UCSD-AML1 (cell line): Measurements from ENCODE around the gene ADAP1.
"Not testable (repeated sequence)": the region's sequence is repeated elsewhere in the genome, so short reads cannot be mapped to it uniquely, and the experiment has no call there.

Source experiments
- DNase-seq: peaks from one replicate; lab custom pipeline; 2025; ENCODE audit not compliant: unreplicated experiment; lab: John Stamatoyannopoulos, UW

Gene ADAP1

DNA sequence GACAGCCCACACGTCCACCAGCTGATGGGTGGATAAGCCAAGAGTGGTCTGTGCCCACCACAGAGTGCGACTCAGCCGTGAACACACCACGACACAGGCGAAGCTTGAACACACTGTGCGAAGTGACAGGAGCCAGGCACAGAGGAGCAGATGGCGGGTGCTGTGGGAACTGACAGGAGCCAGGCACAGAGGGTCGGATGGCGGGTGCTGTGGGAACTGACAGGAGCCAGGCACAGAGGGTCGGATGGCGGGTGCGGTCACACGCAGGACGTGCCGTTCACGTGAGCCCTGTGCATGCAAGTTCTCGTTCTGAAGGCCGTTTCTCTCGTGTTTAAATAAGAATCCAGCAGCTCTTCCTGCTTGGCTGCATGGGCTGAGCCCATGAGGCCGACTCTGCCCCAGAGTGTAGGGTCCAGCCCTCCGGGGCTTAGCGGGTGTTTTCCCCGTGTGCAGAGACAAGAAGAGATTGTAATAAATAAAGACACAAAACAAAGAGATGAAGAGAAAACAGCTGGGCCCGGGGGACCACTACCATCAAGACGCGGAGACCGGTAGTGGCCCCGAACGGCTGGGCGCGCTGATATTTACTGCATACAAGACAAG is 5.9 kb upstream of the ADAP1 start:
- no peak for DNase-seq

- DNase-seq, result not testable (repeated sequence)
Measured at GRCh38 chr7:959740-960139, 5.3 kb upstream of the ADAP1 start.

DNA sequence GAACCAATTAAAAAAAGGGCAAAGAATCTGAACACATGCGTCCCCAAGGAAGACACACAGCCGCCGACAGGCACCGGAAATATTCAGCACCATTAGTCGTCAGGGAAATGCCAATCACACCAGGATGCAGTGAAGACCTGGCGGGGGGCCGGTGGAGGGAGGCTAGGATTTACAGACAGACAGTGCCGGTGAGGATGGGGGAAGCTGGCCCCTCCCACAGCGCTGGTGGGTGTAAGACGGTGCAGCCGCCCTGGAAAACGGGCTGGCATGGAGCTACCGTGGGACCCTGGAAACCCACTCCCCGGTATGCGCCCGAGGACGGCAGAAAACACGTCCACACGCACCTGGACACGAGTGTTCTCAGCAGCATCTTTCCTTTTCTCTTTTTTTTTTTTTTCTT is 4.8 kb upstream of the ADAP1 start:
- DNase-seq, result no peak

- no peak for DNase-seq
Measured at GRCh38 chr7:958221-959200, 4.0 kb upstream of the ADAP1 start.

- no peak for DNase-seq
Measured at GRCh38 chr7:957418-958220, 3.1 kb upstream of the ADAP1 start.

DNA sequence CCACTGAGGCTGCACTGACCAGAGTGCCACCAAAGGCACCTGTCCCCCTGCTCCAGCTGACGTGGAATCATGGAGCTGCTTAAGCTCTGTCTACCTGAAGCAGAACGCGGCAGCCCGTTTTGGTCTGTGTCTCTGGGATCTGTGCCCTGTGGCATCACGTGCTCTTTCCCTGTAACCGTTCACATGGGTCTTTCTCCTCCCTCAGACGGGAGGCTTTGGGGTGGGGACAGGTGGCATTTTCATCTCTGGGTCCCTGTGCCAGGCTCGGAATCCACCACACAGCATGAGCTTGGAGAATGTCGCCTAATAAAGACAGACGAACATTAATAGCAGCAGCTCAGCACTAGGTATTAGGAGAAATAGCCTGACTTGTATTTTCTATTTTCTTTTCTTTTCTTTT is 1.6 kb upstream of the ADAP1 start:
- no peak for DNase-seq

DNA sequence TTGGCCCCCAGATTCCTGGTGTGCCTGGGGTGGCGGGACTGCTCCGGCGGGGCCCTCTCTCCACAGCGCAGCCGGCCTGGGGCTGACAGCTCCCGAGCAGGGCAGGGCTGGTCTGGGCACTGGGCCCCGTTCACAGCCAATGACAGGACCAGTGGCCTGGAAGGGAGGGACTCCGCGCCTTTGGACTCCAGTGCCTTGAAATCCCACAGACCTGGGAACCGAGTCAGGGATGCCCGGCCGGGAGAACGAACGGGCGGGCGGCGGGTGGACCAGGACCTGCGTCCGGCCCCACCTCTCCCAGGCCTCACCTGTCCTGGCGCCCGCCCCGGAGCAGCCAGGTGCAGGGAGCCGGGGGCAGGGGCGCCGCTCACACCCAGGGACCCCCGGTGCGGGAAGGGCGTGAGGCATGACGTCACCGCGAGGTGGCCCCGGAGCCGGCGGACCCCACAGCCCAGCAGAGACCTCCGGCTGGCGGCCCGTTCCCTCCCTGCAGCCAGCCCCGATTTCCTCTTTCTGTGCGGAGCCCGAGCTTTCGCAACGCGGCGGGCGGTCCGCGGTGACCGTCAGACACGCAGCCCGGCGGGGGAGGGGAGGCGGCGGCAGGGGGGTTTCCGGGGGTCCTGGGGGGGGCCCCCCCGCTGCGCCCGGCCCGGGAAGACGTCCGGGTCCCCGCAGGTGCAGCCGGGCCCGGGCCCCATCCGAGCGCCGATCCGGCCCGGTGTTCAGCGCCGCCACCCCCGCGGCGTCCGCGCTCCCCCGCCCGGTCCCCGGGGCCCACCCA is 743 bp downstream of the ADAP1 start:
- DNase-seq, result peak; percentile 17

GRCh38 chr7:952548-953441 is 1.7 kb downstream of the ADAP1 start:
- no peak for DNase-seq

DNA sequence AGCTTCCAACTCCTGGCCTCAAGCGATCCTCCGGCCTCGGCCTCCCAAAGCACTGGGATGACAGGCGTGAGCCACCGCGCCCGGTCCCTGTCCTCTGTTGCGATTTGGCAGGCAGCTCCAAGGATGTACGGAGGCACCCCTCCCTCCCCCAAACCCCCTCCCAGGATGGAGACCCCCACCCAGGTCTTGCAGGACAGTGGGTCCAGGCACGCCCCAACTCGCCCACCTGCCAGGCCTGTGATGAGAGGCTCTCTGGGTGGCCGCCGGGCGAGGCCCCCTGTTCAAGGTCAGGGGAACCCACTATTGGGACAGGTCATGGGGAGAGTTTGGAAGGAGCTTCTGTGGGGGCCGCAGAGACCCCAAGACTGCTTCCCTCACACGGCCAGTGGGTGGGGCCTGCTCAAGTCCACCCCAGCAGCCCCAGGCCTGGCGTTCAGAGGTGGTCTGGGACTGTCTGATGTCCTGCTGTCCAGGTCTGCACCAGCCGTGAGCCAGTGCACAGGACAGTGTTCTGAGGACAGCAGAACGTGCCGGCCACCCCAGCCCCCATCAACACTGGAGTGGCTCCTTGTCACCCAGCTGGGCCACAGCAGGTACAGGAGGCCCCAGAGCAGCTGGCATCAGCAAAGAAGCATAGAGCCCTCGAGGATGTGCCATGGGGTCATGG is 2.5 kb downstream of the ADAP1 start:
- DNase-seq, result no peak

- DNase-seq, result no peak
Measured at GRCh38 chr7:949021-949934, 5.2 kb downstream of the ADAP1 start.

DNA sequence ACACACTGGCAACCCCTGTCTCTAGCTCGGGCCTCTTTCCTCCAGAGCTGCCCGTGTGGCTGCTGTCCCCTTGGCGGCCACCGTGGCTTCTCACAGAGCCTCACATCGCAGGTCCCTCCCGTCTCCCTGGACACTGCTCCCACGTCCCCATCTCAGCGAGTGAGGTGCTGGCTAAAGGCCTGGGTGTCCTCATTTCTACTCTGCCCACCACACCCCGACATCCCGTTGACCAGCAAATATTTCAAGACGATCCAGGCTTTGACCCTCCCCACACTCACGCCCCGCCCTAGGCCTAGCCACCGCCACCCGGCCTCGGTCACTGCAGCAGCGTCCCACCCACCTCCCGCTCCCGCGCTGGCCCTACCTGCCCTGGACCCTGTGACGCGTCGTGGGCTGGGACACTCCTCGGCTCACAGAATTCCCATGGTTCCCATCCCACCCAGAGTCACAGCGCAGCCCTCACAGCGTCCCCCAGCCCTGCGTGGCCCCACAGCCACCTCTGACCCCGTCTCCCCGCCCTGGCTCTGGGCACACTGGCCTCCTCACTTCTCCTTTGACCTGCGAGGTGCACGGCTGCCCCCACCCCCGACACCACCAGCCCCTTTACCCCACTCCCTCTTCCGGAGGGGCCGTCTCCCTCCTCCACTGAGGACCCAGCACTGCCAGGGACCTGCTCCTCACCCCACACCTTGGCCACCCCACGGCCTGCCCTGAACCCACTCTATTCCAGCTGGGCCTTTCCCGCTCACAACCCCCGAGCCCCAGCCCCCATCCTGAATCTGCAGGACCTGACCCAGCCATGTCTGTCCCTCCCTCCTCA is 6.9 kb downstream of the ADAP1 start:
- DNase-seq, result no peak

DNA sequence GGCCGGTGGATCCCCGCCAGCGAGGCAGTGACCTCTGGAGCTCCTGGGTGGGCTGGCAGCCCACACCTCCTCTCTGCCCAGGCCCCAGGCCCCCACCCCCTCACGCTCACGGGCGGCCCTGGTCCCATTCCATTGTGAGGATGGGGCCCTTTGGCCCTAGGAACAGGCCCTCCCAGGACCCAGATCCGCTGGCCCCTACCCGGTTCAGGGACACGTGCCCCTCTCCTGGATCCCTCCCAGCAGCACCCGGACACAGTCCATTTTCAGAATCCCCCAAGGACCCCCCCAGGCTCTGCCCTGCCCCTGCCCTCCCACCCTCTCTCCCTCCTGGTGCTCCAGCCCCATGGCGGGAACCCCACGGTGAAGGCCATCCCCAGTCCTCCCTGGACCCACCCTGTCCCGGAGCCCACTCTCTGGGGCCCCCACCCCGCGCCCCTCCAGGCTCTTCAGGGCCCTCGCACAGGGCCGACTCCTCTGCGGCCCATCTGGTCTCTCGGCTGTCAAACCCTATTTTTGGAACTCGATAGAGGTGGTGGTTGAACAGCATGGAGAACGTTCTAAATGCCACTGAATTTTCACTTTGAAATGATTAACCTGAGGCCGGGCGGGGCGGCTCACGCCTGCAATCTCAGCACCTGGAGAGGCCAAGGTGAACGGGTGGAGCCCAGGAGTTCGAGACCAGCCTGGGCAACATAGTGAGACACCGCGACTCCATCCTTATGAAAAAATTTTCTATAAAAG is 8.1 kb downstream of the ADAP1 start:
- DNase-seq, result no peak

DNA sequence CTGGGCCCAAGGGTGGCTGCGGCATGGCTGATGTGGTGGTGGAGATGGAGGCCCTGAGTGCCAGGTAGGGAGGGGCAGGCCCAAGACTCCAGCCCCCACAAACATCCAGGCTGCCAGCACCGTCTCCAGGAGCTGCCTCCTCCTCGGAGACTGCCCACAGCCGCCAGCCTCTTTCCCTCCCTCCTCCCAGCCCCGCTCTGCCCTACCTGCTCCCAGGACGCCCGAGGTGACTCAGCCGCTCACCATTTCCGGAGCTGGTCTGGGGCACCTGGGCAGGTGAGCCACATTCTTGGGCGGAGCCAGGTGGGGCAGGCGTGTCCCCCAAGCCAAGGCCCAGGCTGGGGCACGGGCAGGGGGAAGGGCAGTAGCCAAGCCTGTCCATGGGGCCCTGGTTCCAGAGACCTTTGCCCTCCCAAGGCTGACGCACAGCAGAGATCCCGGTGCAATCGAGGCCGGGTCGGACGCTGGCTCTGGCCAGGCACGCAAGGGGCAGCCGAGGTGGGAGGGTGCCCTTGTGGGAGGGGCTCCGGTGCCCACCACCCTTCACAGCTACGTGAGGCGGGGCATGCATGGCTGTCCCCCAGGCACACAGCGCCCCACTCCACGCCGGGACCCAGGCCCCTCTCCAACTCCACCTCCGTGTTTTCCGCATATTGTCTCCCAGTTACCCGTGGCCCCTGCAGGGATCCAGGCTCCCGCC is 8.8 kb downstream of the ADAP1 start:
- no peak for DNase-seq

DNA sequence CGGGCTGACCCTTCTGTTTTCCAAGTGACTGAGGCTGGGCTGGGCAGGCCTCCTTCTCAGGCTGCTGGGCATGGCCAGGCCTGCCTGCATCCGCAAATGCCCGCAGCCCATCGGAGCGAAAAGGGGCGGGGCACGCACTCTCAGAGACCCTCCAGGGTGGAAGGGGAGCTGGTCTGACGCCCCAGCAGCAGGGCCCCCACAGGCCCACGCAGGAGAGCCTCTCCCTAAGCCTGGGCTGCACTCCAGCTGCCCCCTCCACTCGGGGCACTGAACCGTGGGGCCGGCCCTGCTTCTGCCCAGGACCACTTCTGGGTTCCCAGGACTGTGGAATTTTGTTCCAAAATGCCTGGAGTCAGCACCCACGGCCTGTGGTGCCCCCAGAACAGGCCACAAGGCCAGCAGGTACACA is 9.3 kb downstream of the ADAP1 start:
- DNase-seq, result no peak

DNA sequence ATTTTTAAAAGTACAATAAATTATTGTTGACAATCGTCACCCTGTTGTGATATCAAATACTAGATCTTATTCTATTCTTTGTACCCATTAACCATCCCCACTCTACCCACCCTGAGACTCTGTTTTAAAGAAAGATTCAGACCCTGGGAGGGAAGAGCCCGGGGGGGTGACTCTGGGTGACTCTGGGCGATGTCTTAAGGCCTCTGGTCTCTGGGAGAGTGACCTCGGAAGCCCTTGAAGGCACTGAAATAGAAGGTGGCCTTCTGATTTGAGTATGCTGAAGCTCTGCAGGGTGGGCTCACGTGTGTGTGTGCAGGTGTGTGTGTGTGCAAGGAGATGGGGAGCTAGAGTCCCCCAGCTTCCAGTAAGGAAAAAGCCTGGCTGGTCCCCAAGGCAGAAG is 9.7 kb downstream of the ADAP1 start:
- DNase-seq, result no peak

DNA sequence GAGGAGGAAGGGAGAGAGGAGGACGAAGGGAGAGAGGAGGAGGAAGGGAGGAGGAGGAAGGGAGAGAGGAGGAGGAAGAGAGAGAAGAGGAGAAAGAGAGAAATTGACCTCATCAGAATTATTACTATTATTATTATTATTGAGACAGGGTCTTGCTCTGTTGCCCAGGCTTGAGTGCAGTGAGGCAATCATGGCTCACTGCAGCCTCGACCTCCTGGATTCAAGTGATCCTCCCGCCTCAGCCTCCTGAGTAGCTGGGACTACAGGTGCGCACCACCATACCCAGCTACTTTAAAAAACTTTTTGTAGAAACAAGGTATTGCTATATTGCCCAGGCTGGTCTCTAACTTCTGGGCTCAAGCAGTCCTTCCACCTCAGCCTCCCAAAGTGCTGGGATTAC is 10.7 kb downstream of the ADAP1 start:
- DNase-seq, result not testable (repeated sequence)
